ENCODE results near the gene MAGI1. TPM values are rescaled to one million over a fixed set of nuclear protein-coding genes. Genes with fewer than 3 reads are reported as not detected.
A peak's percentile ranks its signal among the peaks of the same experiment; 100 is the strongest.

Gene MAGI1
- polyA plus RNA-seq, 1 of the 3 experiments (the other 2 are of a cell fraction), result 10.3 TPM

- no peaks in the 10 kb centered on the region for H4K20me1 ChIP-seq (ENCODE audit: insufficient read depth)
- TF ChIP-seq RFX5 (IDR thresholded peaks at IDR 0.05; ENCODE audit: low read length) (no peak), SIN3A (IDR thresholded peaks at IDR 0.05; ENCODE audit: borderline replicate concordance, low read depth, low read length) (no peak)
- peaks cover 0 to 8% of the 10 kb centered on the region in 2 experiments; a peak in 2 of 4 replicates for H3K4me1 ChIP-seq (ENCODE audit: control insufficient read depth in 1 of 2, insufficient read depth in 2 of 2, low read depth in 1 of 2, low read length in 1 of 2)
- no peaks in the 10 kb centered on the region for H3K79me2 ChIP-seq (ENCODE audit: insufficient read depth)
- no peaks in the 10 kb centered on the region for H3K27me3 ChIP-seq (ENCODE audit: insufficient read depth)
- no peaks in the 10 kb centered on the region for H3K9me2 ChIP-seq
- ChIA-PET CTCF (interaction anchor here (1.5 kb wide), 1 partner anchor 18 kb away, joined by 3 read pairs; no protein-coding TSS in a partner anchor), POLR2A (no interaction called here)
- no peaks in the 10 kb centered on the region for H3F3A ChIP-seq (replicated peaks; ENCODE audit: insufficient read depth)
- peak; percentile 56 for DNase-seq
- H3K9ac ChIP-seq, result no peak overlapping the region
- WGBS (ENCODE audit: low lambda C conversion rate), result 72% methylated on average over 7 of the region's 8 CpGs
- no peak overlapping the region for H3K4me2 ChIP-seq
- H3K27ac ChIP-seq (ENCODE audit: low read depth in 2 of 2, low read length in 1 of 2), result peak overlapping the region in 1 of 2 experiments; percentile 67; a peak in 2 of 4 replicates
- H3K36me3 ChIP-seq (replicated peaks in 1 of 2; ENCODE audit: control insufficient read depth in 1 of 2, insufficient read depth in 2 of 2, low read length in 1 of 2), result no peaks in the 10 kb centered on the region
- H3K4me3 ChIP-seq (ENCODE audit: low read depth in 2 of 2, low read length in 1 of 2), result no peak overlapping the region
- no peaks in the 10 kb centered on the region for H3K9me3 ChIP-seq
- no peak overlapping the region for H2AFZ ChIP-seq (ENCODE audit: low read depth)
Observed at GRCh38 chr3:65497846-65498245, 540.9 kb downstream of the MAGI1 start.

- TF ChIP-seq NFIC (IDR thresholded peaks at IDR 0.05; ENCODE audit: borderline replicate concordance) (no peak), IRF3 (IDR thresholded peaks at IDR 0.05; ENCODE audit: low read depth, low read length) (no peak), SMC3 (IDR thresholded peaks at IDR 0.05; ENCODE audit: low read depth, low read length) (no peak), REST (IDR thresholded peaks at IDR 0.05; ENCODE audit: low read depth, low read length) (no peak), EZH2phosphoT487 (IDR thresholded peaks at IDR 0.05; ENCODE audit: borderline replicate concordance, low read depth) (no peak), FOXM1 (IDR thresholded peaks at IDR 0.05; ENCODE audit: low read depth) (no peak), ELF1 (IDR thresholded peaks at IDR 0.05) (no peak), RXRA (IDR thresholded peaks at IDR 0.05; ENCODE audit: borderline replicate concordance, low read depth) (no peak), GABPA (IDR thresholded peaks at IDR 0.05; ENCODE audit: low read depth) (no peak)
- CTCF ChIA-PET, result interaction anchor here (0.9 to 1.5 kb wide), 3 partner anchors 8 to 58 kb away, joined by 3 read pairs; no protein-coding TSS in a partner anchor
- 85% methylated on average over 2 of the region's 2 CpGs for WGBS (ENCODE audit: low lambda C conversion rate)
Observed at GRCh38 chr3:65497236-65497635, 541.5 kb downstream of the MAGI1 start.

More at GRCh38 chr3:65497236-65497635, 541.5 kb downstream of the MAGI1 start:
- Histone ChIP-seq H3K4me3 (ENCODE audit: low read depth in 2 of 2, low read length in 1 of 2) (no peak overlapping the region), H3K4me1 (ENCODE audit: control insufficient read depth in 1 of 2, insufficient read depth in 2 of 2, low read depth in 1 of 2, low read length in 1 of 2) (peaks cover 0 to 8% of the 10 kb centered on the region in 2 experiments; a peak in 2 of 4 replicates), H2AFZ (ENCODE audit: low read depth) (no peak overlapping the region), H3K79me2 (ENCODE audit: insufficient read depth) (no peaks in the 10 kb centered on the region), H3K9me2 (no peaks in the 10 kb centered on the region), H3K27me3 (ENCODE audit: insufficient read depth) (no peaks in the 10 kb centered on the region), H3K9ac (no peak overlapping the region), H3K27ac (ENCODE audit: low read depth in 2 of 2, low read length in 1 of 2) (no peak overlapping the region; a peak in 1 of 4 replicates), H3F3A (replicated peaks; ENCODE audit: insufficient read depth) (no peaks in the 10 kb centered on the region), H4K20me1 (ENCODE audit: insufficient read depth) (no peaks in the 10 kb centered on the region), H3K36me3 (replicated peaks in 1 of 2; ENCODE audit: control insufficient read depth in 1 of 2, insufficient read depth in 2 of 2, low read length in 1 of 2) (peaks cover 0 to 2% of the 10 kb centered on the region in 2 experiments), H3K4me2 (no peak overlapping the region), H3K9me3 (no peaks in the 10 kb centered on the region)
- no peak for DNase-seq
- POLR2A ChIA-PET, result no interaction called here

All from SK-N-SH (cell line).